Measurements from ENCODE around the gene GRM8. TPM values are rescaled to one million over a fixed set of nuclear protein-coding genes. Genes with fewer than 3 reads are reported as not detected.

Gene GRM8
- total RNA-seq, 2 experiments from 2014 or later, result not detected

DNA sequence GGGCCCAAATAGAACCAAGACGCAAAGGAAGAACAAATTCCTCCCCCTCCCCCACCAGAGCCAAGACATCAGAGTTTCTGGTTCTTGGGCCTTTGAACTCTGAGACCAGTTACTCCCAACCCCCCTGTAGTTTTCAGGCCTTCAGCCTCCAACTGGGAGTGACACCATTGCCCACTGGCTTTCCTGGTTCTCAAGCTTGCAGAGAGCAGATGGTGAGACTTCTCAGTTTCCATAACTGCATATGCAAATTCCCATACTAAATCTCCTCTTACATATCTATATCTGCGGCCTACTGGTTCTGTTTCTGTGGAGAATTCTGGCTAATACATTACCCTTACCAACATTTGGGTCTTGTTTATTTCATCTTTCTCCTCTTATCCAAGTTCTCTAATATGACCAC, 762.9 kb downstream of the GRM8 start:
- no peak overlapping the region for H2AFZ ChIP-seq (ENCODE audit: low read length)
- H3K4me1 ChIP-seq (ENCODE audit: insufficient read depth, low read length, poor library complexity, severe bottlenecking), result no peaks in the 10 kb centered on the region
- CTCF ChIA-PET (ENCODE audit: unreplicated experiment), result no interaction called here
- no peak overlapping the region for H3K4me2 ChIP-seq (ENCODE audit: low read length)
- intact Hi-C loops (cut with micrococcal nuclease; ENCODE audit: unreplicated experiment), result no loop called here
- H3K27ac ChIP-seq (ENCODE audit: low read depth, low read length, poor library complexity, severe bottlenecking), result no peak overlapping the region
- no peaks in the 10 kb centered on the region for H3K9me2 ChIP-seq (ENCODE audit: insufficient read depth, low read length)
- POLR2A ChIA-PET, result no interaction called here
- DNase-seq (ENCODE audit: low spot score), result no peak
- no peak for TF ChIP-seq EZH2phosphoT487 (IDR thresholded peaks at IDR 0.05; ENCODE audit: borderline replicate concordance, low read depth, low read length)
- TF ChIP-seq, protein P1, sequence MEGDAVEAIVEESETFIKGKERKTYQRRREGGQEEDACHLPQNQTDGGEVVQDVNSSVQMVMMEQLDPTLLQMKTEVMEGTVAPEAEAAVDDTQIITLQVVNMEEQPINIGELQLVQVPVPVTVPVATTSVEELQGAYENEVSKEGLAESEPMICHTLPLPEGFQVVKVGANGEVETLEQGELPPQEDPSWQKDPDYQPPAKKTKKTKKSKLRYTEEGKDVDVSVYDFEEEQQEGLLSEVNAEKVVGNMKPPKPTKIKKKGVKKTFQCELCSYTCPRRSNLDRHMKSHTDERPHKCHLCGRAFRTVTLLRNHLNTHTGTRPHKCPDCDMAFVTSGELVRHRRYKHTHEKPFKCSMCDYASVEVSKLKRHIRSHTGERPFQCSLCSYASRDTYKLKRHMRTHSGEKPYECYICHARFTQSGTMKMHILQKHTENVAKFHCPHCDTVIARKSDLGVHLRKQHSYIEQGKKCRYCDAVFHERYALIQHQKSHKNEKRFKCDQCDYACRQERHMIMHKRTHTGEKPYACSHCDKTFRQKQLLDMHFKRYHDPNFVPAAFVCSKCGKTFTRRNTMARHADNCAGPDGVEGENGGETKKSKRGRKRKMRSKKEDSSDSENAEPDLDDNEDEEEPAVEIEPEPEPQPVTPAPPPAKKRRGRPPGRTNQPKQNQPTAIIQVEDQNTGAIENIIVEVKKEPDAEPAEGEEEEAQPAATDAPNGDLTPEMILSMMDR (conservative IDR thresholded peaks at IDR 0.05; ENCODE audit: low read length), result no peak
- no peaks in the 10 kb centered on the region for H3K36me3 ChIP-seq (ENCODE audit: insufficient read depth, low read length)
- H4K20me1 ChIP-seq (ENCODE audit: insufficient read depth, low read length), result no peaks in the 10 kb centered on the region
- no TSS peak for BruUV-seq (replicated peaks)
- no peak overlapping the region for H3K4me3 ChIP-seq (ENCODE audit: low read depth, low read length, poor library complexity, severe bottlenecking)
- no peaks in the 10 kb centered on the region for H3K79me2 ChIP-seq (ENCODE audit: insufficient read depth, low read depth, low read length)
- H3K9me3 ChIP-seq (ENCODE audit: low read length), result no peaks in the 10 kb centered on the region

DNA sequence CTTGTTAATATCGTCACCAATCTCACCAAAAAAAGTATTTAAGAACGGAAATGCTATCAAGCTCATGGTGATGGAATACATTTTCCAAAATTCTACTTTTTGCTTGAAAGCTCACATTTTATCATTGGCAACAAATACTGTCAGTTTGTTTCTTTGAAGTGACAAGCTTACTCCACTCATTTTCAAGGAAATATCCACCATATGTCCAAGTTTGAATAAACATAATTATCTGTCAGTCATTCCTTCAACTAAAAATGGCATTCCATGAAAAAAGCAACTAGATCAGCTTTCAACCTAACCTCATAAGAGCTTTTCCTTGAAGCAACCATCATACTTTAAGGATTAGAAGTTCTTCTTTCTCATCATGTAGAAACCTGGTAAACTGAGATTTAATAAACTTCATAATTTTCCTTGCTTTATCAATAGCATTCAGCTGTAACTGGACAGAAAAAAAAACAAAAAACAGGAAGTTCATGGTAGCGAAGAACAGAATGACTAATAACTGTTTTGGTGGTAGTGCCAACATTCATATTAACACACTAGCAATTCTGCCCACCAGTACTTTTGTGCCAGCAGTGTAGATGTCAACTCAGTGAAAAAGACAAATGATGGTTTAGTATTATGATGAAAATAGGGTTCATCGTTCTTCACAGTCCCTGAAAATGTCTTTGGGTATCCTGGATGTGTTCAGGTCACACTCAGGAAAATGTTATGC, 764.9 kb downstream of the GRM8 start:
- no peaks in the 10 kb centered on the region for H3K9me2 ChIP-seq (ENCODE audit: insufficient read depth, low read length)
- no peak overlapping the region for H3K27ac ChIP-seq (ENCODE audit: low read depth, low read length, poor library complexity, severe bottlenecking)
- H3K4me1 ChIP-seq (ENCODE audit: insufficient read depth, low read length, poor library complexity, severe bottlenecking), result no peaks in the 10 kb centered on the region
- H3K4me3 ChIP-seq (ENCODE audit: low read depth, low read length, poor library complexity, severe bottlenecking), result no peak overlapping the region
- no peaks in the 10 kb centered on the region for H4K20me1 ChIP-seq (ENCODE audit: insufficient read depth, low read length)
- CTCF ChIA-PET (ENCODE audit: unreplicated experiment), result no interaction called here
- no peak for DNase-seq (ENCODE audit: low spot score)
- H3K36me3 ChIP-seq (ENCODE audit: insufficient read depth, low read length), result no peaks in the 10 kb centered on the region
- H2AFZ ChIP-seq (ENCODE audit: low read length), result no peak overlapping the region
- TF ChIP-seq, protein P1 (conservative IDR thresholded peaks at IDR 0.05; ENCODE audit: low read length), result no peak
- no peak for TF ChIP-seq EZH2phosphoT487 (IDR thresholded peaks at IDR 0.05; ENCODE audit: borderline replicate concordance, low read depth, low read length)
- BruUV-seq (replicated peaks), result no TSS peak
- H3K9me3 ChIP-seq (ENCODE audit: low read length), result no peaks in the 10 kb centered on the region
- H3K4me2 ChIP-seq (ENCODE audit: low read length), result no peak overlapping the region
- intact Hi-C loops (cut with micrococcal nuclease; ENCODE audit: unreplicated experiment), result no loop called here
- POLR2A ChIA-PET, result interaction anchor here (0.8 kb wide), 1 partner anchor 15 kb away, joined by 3 read pairs; no protein-coding TSS in a partner anchor
- no peaks in the 10 kb centered on the region for H3K79me2 ChIP-seq (ENCODE audit: insufficient read depth, low read depth, low read length)

DNA sequence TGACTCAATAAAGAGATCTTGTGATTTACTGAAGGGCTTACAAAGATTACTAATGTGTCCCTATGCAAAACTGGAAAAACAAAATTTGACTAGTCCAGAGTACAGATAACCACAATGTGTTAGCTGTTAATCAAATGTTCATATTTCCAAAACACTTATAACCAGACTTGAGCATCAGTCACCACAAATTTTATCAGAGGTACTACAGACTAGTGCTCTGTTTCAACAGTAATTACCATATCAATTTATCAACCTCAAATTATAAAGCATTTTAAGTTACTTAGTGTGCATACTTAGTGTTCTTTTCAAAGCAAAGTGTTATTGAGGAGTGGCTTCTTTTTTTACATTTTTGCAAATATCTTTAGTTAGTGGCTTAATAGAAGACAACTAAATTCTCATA, 765.9 kb downstream of the GRM8 start:
- TF ChIP-seq, protein P1 (conservative IDR thresholded peaks at IDR 0.05; ENCODE audit: low read length), result no peak
- no peak for TF ChIP-seq EZH2phosphoT487 (IDR thresholded peaks at IDR 0.05; ENCODE audit: borderline replicate concordance, low read depth, low read length)
- Histone ChIP-seq H3K36me3 (ENCODE audit: insufficient read depth, low read length) (no peaks in the 10 kb centered on the region), H3K4me1 (ENCODE audit: insufficient read depth, low read length, poor library complexity, severe bottlenecking) (no peaks in the 10 kb centered on the region), H4K20me1 (ENCODE audit: insufficient read depth, low read length) (no peaks in the 10 kb centered on the region), H3K4me2 (ENCODE audit: low read length) (no peak overlapping the region), H3K9me3 (ENCODE audit: low read length) (no peaks in the 10 kb centered on the region), H3K9me2 (ENCODE audit: insufficient read depth, low read length) (no peaks in the 10 kb centered on the region), H3K27ac (ENCODE audit: low read depth, low read length, poor library complexity, severe bottlenecking) (no peak overlapping the region), H2AFZ (ENCODE audit: low read length) (no peak overlapping the region), H3K4me3 (ENCODE audit: low read depth, low read length, poor library complexity, severe bottlenecking) (no peak overlapping the region), H3K79me2 (ENCODE audit: insufficient read depth, low read depth, low read length) (no peaks in the 10 kb centered on the region)
- BruUV-seq (replicated peaks), result no TSS peak
- POLR2A ChIA-PET, result no interaction called here
- intact Hi-C loops (cut with micrococcal nuclease; ENCODE audit: unreplicated experiment), result no loop called here
- DNase-seq (ENCODE audit: low spot score), result no peak
- CTCF ChIA-PET (ENCODE audit: unreplicated experiment), result no interaction called here
